Measurements from ENCODE around the gene FBXO9.

Gene FBXO9

GRCh38 chr6:53119772-53120409 is 54.7 kb downstream of the FBXO9 start:
- no peak for DNase-seq (ENCODE audit: low spot score)
- TF ChIP-seq CTCF (IDR thresholded peaks at IDR 0.05; ENCODE audit: borderline replicate concordance, control extremely low read depth, extremely low read depth, insufficient read depth, missing control alignments): no peak
- in situ Hi-C loops (cut with MboI; ENCODE audit: low sequenced_read_pairs, unreplicated experiment): no loop called here

GRCh38 chr6:53124131-53124800 is 59.1 kb downstream of the FBXO9 start:
- in situ Hi-C loops (cut with MboI; ENCODE audit: low sequenced_read_pairs, unreplicated experiment): no loop called here
- TF ChIP-seq CTCF (IDR thresholded peaks at IDR 0.05; ENCODE audit: borderline replicate concordance, control extremely low read depth, extremely low read depth, insufficient read depth, missing control alignments): no peak
- DNase-seq (ENCODE audit: low spot score): no peak

- no peak for TF ChIP-seq CTCF (IDR thresholded peaks at IDR 0.05; ENCODE audit: borderline replicate concordance, control extremely low read depth, extremely low read depth, insufficient read depth, missing control alignments)
- no peak for DNase-seq (ENCODE audit: low spot score)
- in situ Hi-C loops (cut with MboI; ENCODE audit: low sequenced_read_pairs, unreplicated experiment): no loop called here
These were observed 60.1 kb downstream of the FBXO9 start for GRCh38 chr6:53125276-53125675.

- in situ Hi-C loops (cut with MboI; ENCODE audit: low sequenced_read_pairs, unreplicated experiment): no loop called here
- no peak for TF ChIP-seq CTCF (IDR thresholded peaks at IDR 0.05; ENCODE audit: borderline replicate concordance, control extremely low read depth, extremely low read depth, insufficient read depth, missing control alignments)
- DNase-seq (ENCODE audit: low spot score): no peak
These were observed 63.6 kb downstream of the FBXO9 start for GRCh38 chr6:53128842-53129241.

GRCh38 chr6:53130569-53131290 is 65.5 kb downstream of the FBXO9 start:
- in situ Hi-C loops (cut with MboI; ENCODE audit: low sequenced_read_pairs, unreplicated experiment): no loop called here
- TF ChIP-seq CTCF (IDR thresholded peaks at IDR 0.05; ENCODE audit: borderline replicate concordance, control extremely low read depth, extremely low read depth, insufficient read depth, missing control alignments): no peak
- DNase-seq (ENCODE audit: low spot score): no peak

- no peak for TF ChIP-seq CTCF (IDR thresholded peaks at IDR 0.05; ENCODE audit: borderline replicate concordance, control extremely low read depth, extremely low read depth, insufficient read depth, missing control alignments)
- in situ Hi-C loops (cut with MboI; ENCODE audit: low sequenced_read_pairs, unreplicated experiment): no loop called here
- no peak for DNase-seq (ENCODE audit: low spot score)
These were observed 68.8 kb downstream of the FBXO9 start for GRCh38 chr6:53133961-53134360.

All from GM13976 (cell line).